T-helper 2 cell treated with Interferon-gamma antibody and Interleukin-4, amounts not matched to agents 5 μg/mL and 100 μg/mL, for 36 hours (primary cell): ENCODE measurements around the gene ALDH1A3.

ENCODE experiments used
- DNase-seq: peaks from one replicate; pipeline ENCODE4 v3.0.0; 2021; ENCODE audit warnings: low spot score
- H3K27ac Mint-ChIP-seq: one replicate; pipeline ENCODE4 v1.8.0; 2021; ENCODE audit warnings: mild to moderate bottlenecking, mixed read lengths
- H3K27me3 Mint-ChIP-seq: one replicate; pipeline ENCODE4 v1.8.0; 2021; ENCODE audit warnings: low read depth, mixed read lengths
- H3K36me3 Mint-ChIP-seq: one replicate; pipeline ENCODE4 v1.8.0; 2021; ENCODE audit warnings: low read depth, mixed read lengths
- H3K4me1 Mint-ChIP-seq: one replicate; pipeline ENCODE4 v1.8.0; 2021; ENCODE audit warnings: low read depth, mixed read lengths
- H3K4me3 Mint-ChIP-seq: one replicate; pipeline ENCODE4 v1.8.0; 2022; ENCODE audit warnings: mild to moderate bottlenecking, moderate library complexity, mixed read lengths
- H3K9me3 Mint-ChIP-seq: one replicate; pipeline ENCODE4 v1.8.0; 2021; ENCODE audit warnings: mixed read lengths

Gene ALDH1A3

GRCh38 chr15:100863796-100864267 lies 15.8 kb upstream of the ALDH1A3 start:
- Mint-ChIP-seq H3K27me3 (peaks cover 14% of the 10 kb centered on the region), H3K4me3 (no peak overlapping the region), H3K27ac (no peak overlapping the region), H3K4me1 (no peaks in the 10 kb centered on the region), H3K36me3 (no peaks in the 10 kb centered on the region), H3K9me3 (no peaks in the 10 kb centered on the region)
- DNase-seq, result no peak

- no peaks in the 10 kb centered on the region for H3K4me1 Mint-ChIP-seq
- no peak for DNase-seq
- H3K4me3 Mint-ChIP-seq, result no peak overlapping the region
- H3K27me3 Mint-ChIP-seq, result peaks cover 17% of the 10 kb centered on the region
- H3K36me3 Mint-ChIP-seq, result no peaks in the 10 kb centered on the region
- no peak overlapping the region for H3K27ac Mint-ChIP-seq
- H3K9me3 Mint-ChIP-seq, result no peaks in the 10 kb centered on the region
Measured at GRCh38 chr15:100866386-100867330, 13.0 kb upstream of the ALDH1A3 start.

- DNase-seq, result no peak
- no peaks in the 10 kb centered on the region for H3K4me1 Mint-ChIP-seq
- peaks cover 20% of the 10 kb centered on the region for H3K27me3 Mint-ChIP-seq
Measured at GRCh38 chr15:100867433-100867832, 12.2 kb upstream of the ALDH1A3 start.

GRCh38 chr15:100869151-100869999 lies 10.3 kb upstream of the ALDH1A3 start:
- no peaks in the 10 kb centered on the region for H3K9me3 Mint-ChIP-seq
- H3K36me3 Mint-ChIP-seq, result no peaks in the 10 kb centered on the region
- no peak for DNase-seq
- peaks cover 11% of the 10 kb centered on the region for H3K27me3 Mint-ChIP-seq
- H3K27ac Mint-ChIP-seq, result no peak overlapping the region
- no peak overlapping the region for H3K4me3 Mint-ChIP-seq
- no peaks in the 10 kb centered on the region for H3K4me1 Mint-ChIP-seq

More at GRCh38 chr15:100867433-100867832, 12.2 kb upstream of the ALDH1A3 start:
- Mint-ChIP-seq H3K27ac (no peak overlapping the region), H3K36me3 (no peaks in the 10 kb centered on the region), H3K9me3 (no peaks in the 10 kb centered on the region), H3K4me3 (no peak overlapping the region)

GRCh38 chr15:100873029-100873677 lies 6.5 kb upstream of the ALDH1A3 start:
- Mint-ChIP-seq H3K9me3 (no peaks in the 10 kb centered on the region), H3K27me3 (peaks cover 32% of the 10 kb centered on the region), H3K4me1 (no peaks in the 10 kb centered on the region), H3K36me3 (no peaks in the 10 kb centered on the region), H3K4me3 (no peak overlapping the region), H3K27ac (no peak overlapping the region)
- DNase-seq, result peak; percentile 16

GRCh38 chr15:100875495-100875894 lies 4.1 kb upstream of the ALDH1A3 start:
- Mint-ChIP-seq H3K36me3 (no peaks in the 10 kb centered on the region), H3K9me3 (no peaks in the 10 kb centered on the region)

GRCh38 chr15:100875976-100876375 lies 3.7 kb upstream of the ALDH1A3 start:
- Mint-ChIP-seq H3K27me3 (peaks cover 44% of the 10 kb centered on the region), H3K4me3 (no peak overlapping the region), H3K36me3 (no peaks in the 10 kb centered on the region), H3K27ac (no peak overlapping the region), H3K4me1 (no peaks in the 10 kb centered on the region), H3K9me3 (no peaks in the 10 kb centered on the region)
- no peak for DNase-seq

More at GRCh38 chr15:100875495-100875894, 4.1 kb upstream of the ALDH1A3 start:
- Mint-ChIP-seq H3K4me3 (no peak overlapping the region), H3K27ac (no peak overlapping the region), H3K4me1 (no peaks in the 10 kb centered on the region), H3K27me3 (peaks cover 39% of the 10 kb centered on the region)
- no peak for DNase-seq

- H3K4me1 Mint-ChIP-seq, result no peaks in the 10 kb centered on the region
- no peak overlapping the region for H3K27ac Mint-ChIP-seq
- DNase-seq, result no peak
- no peak overlapping the region for H3K4me3 Mint-ChIP-seq
- H3K27me3 Mint-ChIP-seq, result peaks cover 57% of the 10 kb centered on the region
- H3K9me3 Mint-ChIP-seq, result no peaks in the 10 kb centered on the region
- H3K36me3 Mint-ChIP-seq, result no peaks in the 10 kb centered on the region
Measured at GRCh38 chr15:100877551-100877950, 2.1 kb upstream of the ALDH1A3 start.

- H3K27ac Mint-ChIP-seq, result no peak overlapping the region
- no peak overlapping the region for H3K4me3 Mint-ChIP-seq
- no peaks in the 10 kb centered on the region for H3K9me3 Mint-ChIP-seq
- peaks cover 62% of the 10 kb centered on the region for H3K27me3 Mint-ChIP-seq
- no peaks in the 10 kb centered on the region for H3K4me1 Mint-ChIP-seq
- H3K36me3 Mint-ChIP-seq, result no peaks in the 10 kb centered on the region
- no peak for DNase-seq
Measured at GRCh38 chr15:100878130-100878529, 1.5 kb upstream of the ALDH1A3 start.

- Mint-ChIP-seq H3K27ac (no peak overlapping the region), H3K27me3 (peaks cover 67% of the 10 kb centered on the region), H3K9me3 (no peaks in the 10 kb centered on the region), H3K36me3 (no peaks in the 10 kb centered on the region), H3K4me1 (no peaks in the 10 kb centered on the region), H3K4me3 (peak overlapping the region; percentile 64)
- DNase-seq, result no peak
Measured at GRCh38 chr15:100878648-100879047, 983 bp upstream of the ALDH1A3 start.

GRCh38 chr15:100879061-100879463 lies 569 bp upstream of the ALDH1A3 start:
- H3K36me3 Mint-ChIP-seq, result no peaks in the 10 kb centered on the region
- H3K9me3 Mint-ChIP-seq, result no peaks in the 10 kb centered on the region
- no peak overlapping the region for H3K4me3 Mint-ChIP-seq
- H3K27ac Mint-ChIP-seq, result no peak overlapping the region
- peaks cover 70% of the 10 kb centered on the region for H3K27me3 Mint-ChIP-seq
- H3K4me1 Mint-ChIP-seq, result no peaks in the 10 kb centered on the region
- DNase-seq, result no peak

GRCh38 chr15:100880139-100880896 lies 687 bp downstream of the ALDH1A3 start:
- Mint-ChIP-seq H3K36me3 (no peaks in the 10 kb centered on the region), H3K4me3 (peak overlapping the region; percentile 24), H3K9me3 (no peaks in the 10 kb centered on the region), H3K4me1 (no peaks in the 10 kb centered on the region), H3K27me3 (peaks cover 76% of the 10 kb centered on the region), H3K27ac (no peak overlapping the region)
- no peak for DNase-seq

GRCh38 chr15:100880897-100881242 lies 1.2 kb downstream of the ALDH1A3 start:
- H3K27me3 Mint-ChIP-seq, result peaks cover 72% of the 10 kb centered on the region
- peak overlapping the region; percentile 14 for H3K4me3 Mint-ChIP-seq
- H3K9me3 Mint-ChIP-seq, result no peaks in the 10 kb centered on the region
- H3K36me3 Mint-ChIP-seq, result no peaks in the 10 kb centered on the region
- H3K4me1 Mint-ChIP-seq, result no peaks in the 10 kb centered on the region
- no peak for DNase-seq
- H3K27ac Mint-ChIP-seq, result no peak overlapping the region
